PFSK-1 (cell line): Measurements from ENCODE around the gene ELMO2.

Experiments used
- POLR2AphosphoS5 ChIP-seq: IDR thresholded peaks from 2 replicates; pipeline ENCODE4 v1.6.1; 2012; ENCODE audit warnings: low read depth, mild to moderate bottlenecking, control low read depth, low read length, moderate library complexity
- REST ChIP-seq, 2 experiments: IDR thresholded peaks; 2 replicates each; pipeline versions ENCODE4 v1.6.1 to v1.8.0; 2011 to 2012; ENCODE audit warnings: low read depth in 2 of 2, low read length in 2 of 2, control low read depth in 1 of 2, inconsistent platforms in 1 of 2, mild to moderate bottlenecking in 1 of 2, moderate library complexity in 1 of 2; ENCODE audit not compliant: insufficient read depth in 1 of 2
- TAF1 ChIP-seq: IDR thresholded peaks from 2 replicates; pipeline ENCODE4 v1.6.1; 2012; ENCODE audit warnings: low read length, control low read depth, borderline replicate concordance; ENCODE audit not compliant: insufficient read depth

GRCh38 chr20:46344488-46345162 is 61.8 kb downstream of the ELMO2 start:
- TF ChIP-seq REST (IDR thresholded peaks at IDR 0.05; ENCODE audit: insufficient read depth in 1 of 2, low read depth in 2 of 2, low read length in 2 of 2) (no peak), POLR2AphosphoS5 (no peak), TAF1 (no peak)
